SJCRH30 (cell line): ENCODE results near the gene ZNF296. TPM values are rescaled to one million over a fixed set of nuclear protein-coding genes. Genes with fewer than 3 reads are reported as not detected.
"Not testable (repeated sequence)": the region's sequence is repeated elsewhere in the genome, so short reads cannot be mapped to it uniquely, and the experiment has no call there.

Source experiments
- DNase-seq, 2 experiments: peaks; one replicate each; pipeline ENCODE4 v3.0.0-alpha.2; 2015 to 2020
- H3K27ac ChIP-seq: fragments of 250-450 bp; sonication (Bioruptor Pico); 2 replicates; pipeline ENCODE4 v1.5.1; 2020; ENCODE audit warnings: mild to moderate bottlenecking, moderate library complexity
- H3K27me3 ChIP-seq: fragments of 250-450 bp; sonication (Bioruptor Pico); 2 replicates; pipeline ENCODE4 v1.5.1; 2020; ENCODE audit warnings: mild to moderate bottlenecking, moderate library complexity
- H3K36me3 ChIP-seq: fragments of 250-450 bp; sonication (Bioruptor Pico); 2 replicates; pipeline ENCODE4 v1.5.1; 2020; ENCODE audit warnings: mild to moderate bottlenecking, moderate library complexity
- H3K4me1 ChIP-seq: fragments of 250-450 bp; sonication (Bioruptor Pico); 2 replicates; pipeline ENCODE4 v1.5.1; 2020; ENCODE audit warnings: mild to moderate bottlenecking, moderate library complexity
- H3K4me3 ChIP-seq: fragments of 250-450 bp; sonication (Bioruptor Pico); 2 replicates; pipeline ENCODE4 v1.5.1; 2020; ENCODE audit warnings: mild to moderate bottlenecking, moderate library complexity
- H3K9me3 ChIP-seq: fragments of 250-450 bp; sonication (Bioruptor Pico); replicated peaks from 2 replicates; pipeline ENCODE4 v1.5.1; 2020; ENCODE audit warnings: mild to moderate bottlenecking, moderate library complexity
- total RNA-seq: library from RNA; depleted of rRNA; stranded (reverse); fragments of >200 nt; shearing (Covaris generic); gene quantifications from 2 replicates; pipeline ENCODE4 v1.2.3, GENCODE V29; 2014; rRNA removed

ZNF296 gene
- not detected in 2 replicates for total RNA-seq

DNA sequence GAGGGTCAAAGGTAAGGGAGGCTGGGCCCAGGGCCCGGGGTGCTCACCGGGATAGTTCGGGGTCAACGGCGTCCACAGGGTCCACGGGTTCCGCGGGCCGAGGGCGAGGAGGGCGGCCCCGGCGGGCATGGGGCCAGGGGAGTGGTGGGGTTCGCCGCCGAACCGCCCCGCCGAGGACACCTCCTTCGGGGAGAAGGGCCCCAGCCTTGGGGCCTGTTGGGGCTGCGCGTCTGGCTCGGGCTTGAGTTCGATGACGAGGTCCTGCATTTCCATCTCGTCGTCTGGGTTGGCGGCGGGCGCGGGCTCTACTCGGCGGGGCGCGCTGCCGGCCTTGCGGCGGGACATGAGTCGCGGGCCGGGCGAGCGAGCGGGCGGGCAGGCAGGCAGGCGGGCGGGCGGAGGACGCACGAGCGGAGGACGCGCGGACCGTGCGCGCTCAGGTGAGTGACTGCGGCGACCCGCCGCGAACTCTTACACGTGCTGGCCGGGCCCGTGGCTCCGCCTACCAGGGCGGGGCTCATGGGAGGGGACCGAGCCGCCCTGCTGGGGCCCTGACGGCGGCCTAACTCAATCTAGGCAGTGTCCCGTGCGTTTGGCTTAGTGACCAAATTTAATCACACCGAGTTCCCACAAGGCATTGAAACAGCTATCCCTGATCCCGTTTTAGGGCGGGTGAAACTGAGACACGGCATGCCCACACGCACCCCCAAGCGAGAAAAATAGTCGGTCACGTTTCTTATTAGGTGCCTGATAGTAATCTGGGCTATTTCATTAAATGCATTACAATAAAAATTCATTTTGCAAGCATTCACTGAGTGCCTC is at the start of gene ZNF296:
Gene ZNF296, minus strand, starts transcription at position 450 of the 822 bp plus-strand sequence. Its CDS starts 105 bp downstream, at position 345.
- Histone ChIP-seq H3K27me3 (no peaks in the 10 kb centered on the region), H3K4me1 (no peaks in the 10 kb centered on the region), H3K36me3 (peaks cover 3% of the 10 kb centered on the region; the same call in 1 of the 2 replicates), H3K27ac (no peak within 1 kb of the TSS), H3K4me3 (no peak within 1 kb of the TSS), H3K9me3 (no peaks in the 10 kb centered on the region)
- DNase-seq, result no peak

DNA sequence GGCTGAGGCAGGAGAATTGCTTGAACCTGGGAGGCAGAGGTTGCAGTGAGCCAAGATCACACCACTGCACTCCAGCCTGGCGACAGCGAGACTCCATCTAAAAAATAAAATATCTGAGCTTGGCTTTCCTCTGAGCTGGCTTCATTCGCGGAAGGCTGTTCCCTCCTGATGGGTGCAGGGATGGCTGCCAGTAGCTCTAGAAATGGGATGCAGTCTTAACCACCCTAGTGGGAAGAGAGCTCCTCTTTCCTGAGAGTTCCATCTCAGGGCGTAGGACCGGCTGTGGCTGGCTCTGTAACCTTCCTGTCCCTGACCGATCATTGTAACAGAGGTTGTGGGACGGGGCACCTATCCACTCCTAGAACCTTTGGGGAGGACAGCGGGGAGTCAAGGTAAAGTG is 49.1 kb upstream of the ZNF296 start:
- Histone ChIP-seq H3K9me3 (no peaks in the 10 kb centered on the region), H3K4me3 (no peak overlapping the region), H3K36me3 (no peaks in the 10 kb centered on the region), H3K27me3 (no peaks in the 10 kb centered on the region), H3K27ac (no peak overlapping the region), H3K4me1 (peaks cover 10% of the 10 kb centered on the region)
- DNase-seq, result no peak

DNA sequence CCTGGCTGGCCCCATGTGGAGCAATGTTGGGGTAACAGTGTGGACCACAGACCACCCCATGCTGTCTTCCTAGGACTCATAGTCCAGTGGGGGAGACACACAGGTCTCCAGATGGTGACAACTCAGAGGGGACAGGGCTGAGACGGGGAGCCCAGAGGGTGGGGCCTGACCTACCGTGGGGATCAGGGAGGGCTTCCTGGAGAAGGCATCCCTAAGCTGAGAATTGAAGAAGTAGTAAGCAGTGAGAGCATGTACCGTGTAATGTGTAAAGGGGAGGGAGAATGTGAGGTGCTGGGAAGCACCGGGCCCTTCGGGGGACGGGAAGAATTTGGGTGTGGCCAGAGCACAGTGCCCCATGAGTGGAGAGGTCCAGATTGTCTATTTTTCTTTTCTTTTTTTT is 47.7 kb upstream of the ZNF296 start:
- Histone ChIP-seq H3K4me3 (no peak overlapping the region), H3K27me3 (no peaks in the 10 kb centered on the region), H3K36me3 (no peaks in the 10 kb centered on the region), H3K27ac (no peak overlapping the region), H3K4me1 (peaks cover 16% of the 10 kb centered on the region), H3K9me3 (no peaks in the 10 kb centered on the region)
- DNase-seq, result no peak

DNA sequence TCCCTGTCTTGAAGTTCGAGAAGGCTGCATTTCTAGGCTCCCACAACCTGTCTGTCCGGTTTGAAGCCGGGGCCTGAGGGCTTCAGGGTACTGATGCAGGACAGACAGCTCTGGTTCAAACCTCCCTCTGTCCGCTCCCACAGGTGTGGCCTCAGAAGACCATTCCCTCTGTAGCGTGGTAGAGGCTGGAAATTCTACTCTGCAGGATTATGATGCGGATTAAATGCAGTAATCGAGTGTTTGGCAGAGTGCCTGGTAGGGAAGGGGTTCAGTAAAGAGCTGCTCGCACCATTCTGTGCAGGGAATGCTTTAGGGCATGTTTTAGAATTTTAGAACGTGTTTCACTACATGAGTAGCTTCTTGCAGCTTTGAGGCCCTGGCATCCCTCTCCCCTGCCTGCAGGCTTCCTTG is 47.2 kb upstream of the ZNF296 start:
- no peak overlapping the region for H3K4me3 ChIP-seq
- H3K9me3 ChIP-seq, result no peaks in the 10 kb centered on the region
- peak; percentile 62 to 83 for DNase-seq
- no peak overlapping the region for H3K27ac ChIP-seq
- peaks cover 20% of the 10 kb centered on the region for H3K4me1 ChIP-seq
- H3K36me3 ChIP-seq, result no peaks in the 10 kb centered on the region
- no peaks in the 10 kb centered on the region for H3K27me3 ChIP-seq

DNA sequence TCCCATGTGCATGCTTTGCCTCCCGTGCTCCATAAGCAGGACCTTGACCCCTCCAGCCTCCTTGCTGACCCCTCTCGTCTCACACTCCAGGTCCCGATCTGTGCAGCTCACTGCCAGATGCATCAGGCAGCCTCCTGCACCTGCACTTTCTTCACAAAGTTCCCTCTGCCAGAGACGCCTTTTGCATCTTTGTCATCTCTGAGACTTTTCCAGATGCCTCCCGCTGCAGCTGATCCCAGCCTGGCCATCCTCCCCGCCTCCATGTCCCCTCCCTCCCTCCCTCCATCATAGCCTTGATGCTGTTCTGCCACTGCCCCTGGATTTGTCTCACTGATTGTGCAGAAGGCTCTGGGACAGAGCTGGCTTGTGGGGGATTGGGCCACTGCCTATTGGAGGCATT is 46.6 kb upstream of the ZNF296 start:
- no peak for DNase-seq
- H3K27me3 ChIP-seq, result no peaks in the 10 kb centered on the region
- H3K27ac ChIP-seq, result no peak overlapping the region
- no peaks in the 10 kb centered on the region for H3K9me3 ChIP-seq
- peaks cover 27% of the 10 kb centered on the region for H3K4me1 ChIP-seq
- no peaks in the 10 kb centered on the region for H3K36me3 ChIP-seq
- no peak overlapping the region for H3K4me3 ChIP-seq

DNA sequence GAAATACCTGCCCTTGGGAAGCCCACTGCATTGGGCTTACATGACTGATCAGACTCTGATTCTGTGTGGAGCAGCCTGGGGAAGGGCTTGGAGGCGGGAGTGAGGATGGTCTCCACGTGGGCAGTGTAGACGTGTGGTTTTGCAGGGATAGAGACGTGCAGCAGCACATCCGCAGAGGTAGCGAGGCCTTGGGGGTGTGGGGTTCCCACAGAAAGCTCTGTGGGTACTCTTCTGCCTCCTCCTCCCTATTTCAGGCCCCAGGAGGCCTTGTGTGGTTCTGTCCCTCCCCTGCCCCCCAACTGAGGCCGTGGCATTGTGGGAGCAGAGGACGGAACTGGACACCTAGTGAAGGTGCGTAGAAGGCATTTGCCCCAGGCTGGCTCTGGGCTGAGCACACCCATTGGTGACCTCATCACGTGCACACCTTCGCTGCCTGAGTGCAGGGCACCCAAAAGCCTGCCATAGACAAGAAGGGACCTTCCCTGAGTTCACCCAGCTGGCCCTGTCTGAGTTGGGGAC is 45.6 kb upstream of the ZNF296 start:
- no peaks in the 10 kb centered on the region for H3K9me3 ChIP-seq
- no peak for DNase-seq
- no peak overlapping the region for H3K27ac ChIP-seq
- no peaks in the 10 kb centered on the region for H3K27me3 ChIP-seq
- H3K36me3 ChIP-seq, result no peaks in the 10 kb centered on the region
- H3K4me3 ChIP-seq, result no peak overlapping the region
- H3K4me1 ChIP-seq, result peaks cover 36% of the 10 kb centered on the region

DNA sequence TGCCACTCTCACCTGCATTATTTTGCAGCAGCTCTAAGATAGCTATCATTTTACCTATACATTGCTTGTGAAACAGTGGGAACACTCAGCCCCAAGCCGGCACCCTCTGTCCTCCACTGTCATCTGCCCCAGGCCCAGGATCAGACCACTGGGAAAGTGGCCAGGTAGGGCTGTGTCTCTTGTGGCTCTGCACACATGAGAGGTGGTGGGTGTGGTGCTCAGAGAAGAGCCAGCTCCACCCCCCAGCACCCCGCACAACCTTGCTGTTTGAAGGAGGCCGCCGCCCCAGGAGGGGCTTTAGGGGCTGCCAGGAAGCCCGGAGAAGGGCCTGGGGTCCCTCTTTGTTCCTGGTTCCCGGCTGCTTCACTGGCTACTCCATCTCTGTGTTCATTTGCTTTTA is 43.3 kb upstream of the ZNF296 start:
- Histone ChIP-seq H3K4me1 (peaks cover 54% of the 10 kb centered on the region), H3K27ac (no peak overlapping the region)
- no peak for DNase-seq

DNA sequence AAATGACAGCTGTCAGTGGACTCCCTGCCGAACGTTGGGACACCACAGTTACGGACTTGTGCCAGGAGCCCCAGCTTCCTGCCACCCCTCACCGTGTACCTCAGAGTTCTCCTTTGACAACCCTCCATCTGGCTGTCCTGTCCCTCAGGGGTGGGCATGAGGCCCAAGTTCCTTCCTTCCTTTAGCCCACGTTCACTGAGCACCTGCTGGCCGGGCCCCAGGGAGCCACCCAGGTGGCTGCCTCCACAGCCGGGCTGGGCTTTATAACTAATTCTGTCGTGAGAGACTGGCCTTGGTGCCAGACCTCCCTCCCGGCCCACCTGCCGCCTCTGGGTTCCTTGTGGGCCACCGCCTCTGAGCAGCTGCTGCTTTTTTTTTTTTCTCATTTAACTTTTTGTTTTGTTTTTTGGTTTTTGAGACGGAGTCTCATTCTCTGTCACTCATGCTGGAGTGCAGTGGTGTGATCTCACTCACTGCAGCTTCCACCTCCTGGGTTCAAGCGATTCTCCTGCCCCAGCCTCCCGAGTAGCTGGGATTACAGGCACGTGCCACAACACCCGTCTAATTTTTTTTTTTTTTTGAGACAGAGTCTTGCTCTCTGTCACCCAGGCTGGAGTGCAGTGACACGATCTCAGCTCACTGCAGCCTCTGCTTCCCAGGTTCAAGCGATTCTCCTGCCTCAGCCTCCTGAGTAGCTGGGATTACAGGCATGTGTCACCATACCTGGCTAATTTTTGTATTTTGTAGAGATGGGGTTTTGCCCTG is 42.5 kb upstream of the ZNF296 start:
- H3K27ac ChIP-seq, H3K36me3 ChIP-seq: not testable (repeated sequence)
- DNase-seq, result peak; percentile 64 to 72

More for the DNA sequence above, 43.3 kb upstream of the ZNF296 start:
- Histone ChIP-seq H3K9me3 (no peaks in the 10 kb centered on the region), H3K36me3 (no peaks in the 10 kb centered on the region), H3K27me3 (no peaks in the 10 kb centered on the region), H3K4me3 (no peak overlapping the region)

DNA sequence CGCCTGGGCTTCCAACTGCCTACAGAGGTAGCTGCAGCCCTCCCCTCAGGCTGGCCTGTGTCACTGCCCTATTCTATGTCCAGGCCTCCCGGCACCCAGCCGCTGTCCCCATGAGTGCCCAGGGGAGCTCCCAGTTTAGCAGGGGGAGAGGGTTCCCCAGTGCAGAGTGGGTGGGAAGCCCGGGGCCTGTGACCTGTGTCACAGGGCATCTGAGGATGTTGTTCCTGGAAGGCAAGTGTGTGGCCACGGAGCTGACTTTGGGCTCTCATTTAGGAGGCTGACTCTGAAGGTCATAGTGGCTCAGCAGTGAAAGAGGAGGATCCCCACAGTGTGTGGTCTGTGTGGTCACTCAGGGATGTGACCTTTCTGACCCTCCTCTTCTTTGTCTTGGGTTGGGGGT is 41.8 kb upstream of the ZNF296 start:
- Histone ChIP-seq H3K4me1 (peaks cover 45% of the 10 kb centered on the region), H3K27me3 (no peaks in the 10 kb centered on the region), H3K9me3 (no peaks in the 10 kb centered on the region), H3K36me3 (no peaks in the 10 kb centered on the region), H3K27ac (peak overlapping the region; percentile 40), H3K4me3 (no peak overlapping the region)
- peak in 1 of 2 experiments; percentile 43 for DNase-seq

More for the DNA sequence above, 42.5 kb upstream of the ZNF296 start:
- peaks cover 52% of the 10 kb centered on the region for H3K4me1 ChIP-seq
- H3K9me3 ChIP-seq, H3K27me3 ChIP-seq, H3K4me3 ChIP-seq: not testable (repeated sequence)

DNA sequence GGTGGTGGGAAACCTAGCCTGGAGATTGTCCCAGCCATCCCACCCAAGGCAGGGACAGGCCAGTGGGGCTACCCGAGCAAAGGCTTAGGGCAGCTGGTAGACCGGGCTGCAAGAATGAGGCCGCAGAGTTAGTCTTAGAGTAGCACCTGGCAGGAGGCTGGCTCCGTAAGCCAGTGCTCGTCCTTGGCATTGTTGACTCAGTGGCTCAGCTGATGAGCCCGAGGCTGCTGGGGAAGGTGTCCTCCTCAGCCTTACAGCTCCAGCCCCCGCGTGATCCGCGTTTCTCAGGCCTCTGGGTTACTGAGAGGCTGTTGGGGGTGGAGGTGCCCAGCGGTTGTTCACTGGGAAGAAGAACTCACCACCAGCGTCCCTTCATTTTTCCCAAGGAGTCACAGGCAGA is 41.4 kb upstream of the ZNF296 start:
- Histone ChIP-seq H3K27me3 (no peaks in the 10 kb centered on the region), H3K4me1 (peaks cover 45% of the 10 kb centered on the region), H3K9me3 (no peaks in the 10 kb centered on the region), H3K36me3 (no peaks in the 10 kb centered on the region), H3K27ac (peak overlapping the region; percentile 40), H3K4me3 (no peak overlapping the region)
- DNase-seq, result peak; percentile 20 to 45

DNA sequence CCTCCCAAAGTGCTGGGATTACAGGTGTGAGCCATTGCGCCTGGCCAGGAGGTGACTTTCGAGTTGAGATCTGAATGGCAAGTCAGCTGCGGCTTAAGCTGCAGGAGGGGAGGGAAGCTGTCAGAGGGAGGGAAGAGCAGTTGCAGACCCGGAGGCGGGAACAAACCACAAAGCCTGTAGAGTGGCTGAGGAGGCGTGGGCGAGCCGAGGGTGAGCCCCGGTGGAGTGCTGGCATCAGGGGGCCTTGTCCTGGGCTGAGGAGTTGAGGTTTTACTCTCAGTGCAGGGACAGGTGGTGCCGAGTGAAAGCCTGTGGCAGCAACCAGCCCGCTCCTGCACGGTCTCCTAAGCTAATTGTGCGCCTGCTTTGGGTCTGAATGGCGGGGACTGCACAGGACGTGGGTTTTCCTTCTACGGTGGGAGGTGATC is 40.9 kb upstream of the ZNF296 start:
- Histone ChIP-seq H3K4me1 (peaks cover 45% of the 10 kb centered on the region), H3K27me3 (no peaks in the 10 kb centered on the region), H3K9me3 (no peaks in the 10 kb centered on the region), H3K4me3 (no peak overlapping the region), H3K27ac (peak overlapping the region; percentile 40), H3K36me3 (no peaks in the 10 kb centered on the region)
- peak; percentile 81 to 91 for DNase-seq

DNA sequence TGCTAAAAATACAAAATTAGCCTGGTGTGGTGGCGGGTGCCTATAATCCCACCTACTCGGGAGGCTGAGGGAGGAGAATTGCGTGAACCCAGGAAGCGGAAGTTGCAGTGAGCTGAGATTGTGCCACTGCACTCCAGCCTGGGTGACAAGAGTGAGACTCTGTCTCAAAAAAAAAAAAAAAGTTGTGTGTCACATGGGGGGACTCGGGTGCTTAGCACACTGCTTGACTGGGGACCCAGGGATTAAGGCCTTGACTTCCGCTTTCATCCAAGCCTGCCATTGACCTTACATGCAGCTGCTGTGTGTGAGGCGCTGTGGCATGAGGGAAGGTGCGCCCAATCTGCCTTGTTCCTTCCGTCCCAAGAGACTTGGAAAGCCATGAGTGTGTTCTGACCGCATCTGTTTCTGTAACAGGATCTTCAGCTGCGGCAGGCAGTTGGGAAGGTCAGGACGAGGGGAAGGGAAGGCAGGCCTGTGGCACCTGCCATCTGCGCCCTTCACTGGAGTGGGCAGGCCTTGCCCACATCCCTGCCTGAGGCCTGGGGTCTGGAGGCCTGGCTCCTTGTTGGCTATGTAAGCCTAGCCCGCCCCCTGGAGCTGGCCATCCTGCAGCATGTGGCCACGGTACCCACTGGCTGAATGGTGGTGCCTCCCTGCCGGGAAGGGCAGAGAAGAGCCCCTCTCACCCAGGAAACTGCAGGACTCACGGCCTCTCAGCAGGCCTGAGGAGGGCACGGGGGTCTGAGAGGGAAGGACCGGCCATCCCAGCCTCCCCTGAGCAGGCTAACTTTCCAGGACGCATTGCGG is 39.7 kb upstream of the ZNF296 start:
- peak; percentile 91 to 96 for DNase-seq

DNA sequence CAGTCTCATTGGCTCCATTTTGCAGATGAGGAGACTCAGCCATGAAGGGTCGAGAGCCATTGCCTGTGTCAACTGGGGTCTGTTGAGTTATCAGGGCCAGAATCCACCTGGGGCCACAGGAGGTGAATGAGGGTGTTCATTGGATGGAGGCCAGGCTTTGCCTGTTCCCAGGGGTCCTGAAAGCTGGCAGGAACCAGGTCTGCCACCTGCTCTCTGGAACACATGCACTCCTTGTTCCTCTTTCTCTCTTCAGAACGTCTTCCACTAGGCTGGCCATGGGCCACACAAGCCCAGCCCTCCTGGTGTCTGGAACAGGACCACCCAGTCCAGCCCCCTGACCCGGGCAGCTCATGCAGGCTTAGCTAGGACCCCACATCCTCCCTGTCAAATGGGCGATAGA is 37.8 kb upstream of the ZNF296 start:
- H3K9me3 ChIP-seq, result no peaks in the 10 kb centered on the region
- no peaks in the 10 kb centered on the region for H3K36me3 ChIP-seq
- peaks cover 39% of the 10 kb centered on the region for H3K4me1 ChIP-seq

More for the DNA sequence above, 39.7 kb upstream of the ZNF296 start:
- peak overlapping the region; percentile 33 for H3K27ac ChIP-seq
- no peak overlapping the region for H3K4me3 ChIP-seq
- H3K4me1 ChIP-seq, result peaks cover 45% of the 10 kb centered on the region
- H3K27me3 ChIP-seq, result no peaks in the 10 kb centered on the region
- no peaks in the 10 kb centered on the region for H3K9me3 ChIP-seq
- no peaks in the 10 kb centered on the region for H3K36me3 ChIP-seq

DNA sequence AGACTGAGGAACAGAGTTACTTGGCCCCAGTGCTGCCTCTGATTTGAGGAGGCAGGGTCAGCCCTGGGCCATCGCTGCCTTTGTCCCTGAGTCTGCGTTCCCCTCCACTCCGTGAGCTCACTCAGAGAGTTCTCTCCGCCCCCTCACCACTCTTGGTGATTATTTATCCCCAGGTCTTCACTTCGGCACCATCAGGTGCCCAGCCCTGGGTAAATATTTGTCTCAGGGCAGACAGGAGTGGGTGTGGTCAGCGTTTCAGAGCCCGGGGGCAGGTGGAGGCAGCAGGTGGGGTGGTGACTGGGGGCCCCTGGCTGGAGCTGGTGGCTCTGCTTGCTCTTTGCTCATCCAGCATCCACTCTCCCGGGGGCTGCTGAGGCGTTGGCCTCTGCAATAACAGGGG is 37.4 kb upstream of the ZNF296 start:
- Histone ChIP-seq H3K4me1 (peaks cover 36% of the 10 kb centered on the region), H3K9me3 (no peaks in the 10 kb centered on the region), H3K36me3 (no peaks in the 10 kb centered on the region), H3K27ac (no peak overlapping the region), H3K27me3 (no peaks in the 10 kb centered on the region), H3K4me3 (no peak overlapping the region)
- DNase-seq, result no peak

More for the DNA sequence above, 37.8 kb upstream of the ZNF296 start:
- no peak overlapping the region for H3K4me3 ChIP-seq
- no peaks in the 10 kb centered on the region for H3K27me3 ChIP-seq
- no peak overlapping the region for H3K27ac ChIP-seq
- no peak for DNase-seq
